ENCODE results near the gene KCNQ1.

The KCNQ1 gene

DNA sequence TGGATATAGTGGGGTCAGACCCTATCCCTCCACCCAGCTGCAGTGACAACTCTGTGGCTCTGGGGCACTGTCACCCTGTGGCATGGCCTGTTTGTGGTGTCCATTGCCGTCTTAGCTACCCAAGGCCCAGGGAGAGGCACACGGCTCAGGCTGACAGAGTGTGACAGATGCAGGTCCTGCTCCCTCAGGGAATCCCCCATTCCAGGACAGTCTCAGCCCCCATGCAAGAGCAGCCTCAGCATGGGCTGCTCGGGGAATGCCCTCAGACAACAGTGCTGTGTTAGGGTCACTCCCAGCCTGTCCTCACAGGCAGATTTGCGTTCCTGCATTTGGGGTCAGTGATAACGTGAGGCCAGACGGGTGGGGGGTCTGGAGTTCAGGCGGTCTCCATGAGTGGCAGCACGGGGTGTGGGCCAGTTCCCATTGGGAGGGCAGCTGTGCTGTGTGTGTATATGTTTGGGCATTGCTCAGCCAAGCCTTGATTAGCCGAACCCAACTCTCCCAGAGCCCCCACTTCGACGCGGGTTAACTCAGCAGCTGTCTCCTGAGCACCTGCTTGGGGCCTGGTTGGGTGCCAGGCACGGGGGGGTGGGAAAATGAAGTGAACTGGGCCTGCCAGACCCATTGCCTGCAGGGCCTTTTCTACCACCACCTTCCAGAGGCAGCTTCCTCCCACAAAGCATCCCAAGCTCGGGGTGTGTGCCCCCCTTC is 260.2 kb downstream of the KCNQ1 start:
- no peak for ATAC-seq
- TF ChIP-seq, protein P1, sequence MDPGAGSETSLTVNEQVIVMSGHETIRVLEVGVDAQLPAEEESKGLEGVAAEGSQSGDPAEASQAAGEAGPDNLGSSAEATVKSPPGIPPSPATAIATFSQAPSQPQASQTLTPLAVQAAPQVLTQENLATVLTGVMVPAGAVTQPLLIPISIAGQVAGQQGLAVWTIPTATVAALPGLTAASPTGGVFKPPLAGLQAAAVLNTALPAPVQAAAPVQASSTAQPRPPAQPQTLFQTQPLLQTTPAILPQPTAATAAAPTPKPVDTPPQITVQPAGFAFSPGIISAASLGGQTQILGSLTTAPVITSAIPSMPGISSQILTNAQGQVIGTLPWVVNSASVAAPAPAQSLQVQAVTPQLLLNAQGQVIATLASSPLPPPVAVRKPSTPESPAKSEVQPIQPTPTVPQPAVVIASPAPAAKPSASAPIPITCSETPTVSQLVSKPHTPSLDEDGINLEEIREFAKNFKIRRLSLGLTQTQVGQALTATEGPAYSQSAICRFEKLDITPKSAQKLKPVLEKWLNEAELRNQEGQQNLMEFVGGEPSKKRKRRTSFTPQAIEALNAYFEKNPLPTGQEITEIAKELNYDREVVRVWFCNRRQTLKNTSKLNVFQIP (CRISPR knock-in tag; IDR thresholded peaks at IDR 0.05; ENCODE audit: borderline replicate concordance, low read depth) = no peak
- no peak for TF ChIP-seq ZC3H10 (CRISPR knock-in tag; IDR thresholded peaks at IDR 0.05)
- TF ChIP-seq ZNF8 (CRISPR knock-in tag; IDR thresholded peaks at IDR 0.05) = no peak

DNA sequence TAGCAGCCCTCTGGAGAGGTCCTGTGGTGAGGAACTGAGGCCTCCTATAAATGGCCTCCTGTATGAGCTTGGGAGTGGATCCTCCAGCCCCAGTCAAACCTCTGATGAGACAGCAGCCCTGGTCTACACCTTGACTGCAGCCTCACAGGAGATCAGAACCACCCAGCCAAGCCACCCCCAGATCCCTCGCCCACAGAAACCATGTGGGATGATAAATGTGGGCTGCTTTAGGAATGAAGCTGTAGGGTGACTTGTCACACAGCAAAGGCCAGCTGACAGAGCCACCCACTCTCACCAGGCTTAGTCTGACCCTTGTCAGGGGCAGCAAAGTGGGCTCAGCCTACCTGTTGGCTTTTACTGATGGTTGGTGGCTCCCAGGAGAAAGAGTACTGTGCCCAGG is 261.5 kb downstream of the KCNQ1 start:
- no peak for TF ChIP-seq ZNF8 (CRISPR knock-in tag; IDR thresholded peaks at IDR 0.05)
- TF ChIP-seq, protein P2, sequence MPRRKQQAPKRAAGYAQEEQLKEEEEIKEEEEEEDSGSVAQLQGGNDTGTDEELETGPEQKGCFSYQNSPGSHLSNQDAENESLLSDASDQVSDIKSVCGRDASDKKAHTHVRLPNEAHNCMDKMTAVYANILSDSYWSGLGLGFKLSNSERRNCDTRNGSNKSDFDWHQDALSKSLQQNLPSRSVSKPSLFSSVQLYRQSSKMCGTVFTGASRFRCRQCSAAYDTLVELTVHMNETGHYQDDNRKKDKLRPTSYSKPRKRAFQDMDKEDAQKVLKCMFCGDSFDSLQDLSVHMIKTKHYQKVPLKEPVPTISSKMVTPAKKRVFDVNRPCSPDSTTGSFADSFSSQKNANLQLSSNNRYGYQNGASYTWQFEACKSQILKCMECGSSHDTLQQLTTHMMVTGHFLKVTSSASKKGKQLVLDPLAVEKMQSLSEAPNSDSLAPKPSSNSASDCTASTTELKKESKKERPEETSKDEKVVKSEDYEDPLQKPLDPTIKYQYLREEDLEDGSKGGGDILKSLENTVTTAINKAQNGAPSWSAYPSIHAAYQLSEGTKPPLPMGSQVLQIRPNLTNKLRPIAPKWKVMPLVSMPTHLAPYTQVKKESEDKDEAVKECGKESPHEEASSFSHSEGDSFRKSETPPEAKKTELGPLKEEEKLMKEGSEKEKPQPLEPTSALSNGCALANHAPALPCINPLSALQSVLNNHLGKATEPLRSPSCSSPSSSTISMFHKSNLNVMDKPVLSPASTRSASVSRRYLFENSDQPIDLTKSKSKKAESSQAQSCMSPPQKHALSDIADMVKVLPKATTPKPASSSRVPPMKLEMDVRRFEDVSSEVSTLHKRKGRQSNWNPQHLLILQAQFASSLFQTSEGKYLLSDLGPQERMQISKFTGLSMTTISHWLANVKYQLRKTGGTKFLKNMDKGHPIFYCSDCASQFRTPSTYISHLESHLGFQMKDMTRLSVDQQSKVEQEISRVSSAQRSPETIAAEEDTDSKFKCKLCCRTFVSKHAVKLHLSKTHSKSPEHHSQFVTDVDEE (CRISPR knock-in tag; IDR thresholded peaks at IDR 0.05) = no peak
- no peak for TF ChIP-seq BACH2 (CRISPR knock-in tag; IDR thresholded peaks at IDR 0.05; ENCODE audit: borderline replicate concordance)
- no peak for TF ChIP-seq RARB (CRISPR knock-in tag; IDR thresholded peaks at IDR 0.05)
- ATAC-seq = no peak

DNA sequence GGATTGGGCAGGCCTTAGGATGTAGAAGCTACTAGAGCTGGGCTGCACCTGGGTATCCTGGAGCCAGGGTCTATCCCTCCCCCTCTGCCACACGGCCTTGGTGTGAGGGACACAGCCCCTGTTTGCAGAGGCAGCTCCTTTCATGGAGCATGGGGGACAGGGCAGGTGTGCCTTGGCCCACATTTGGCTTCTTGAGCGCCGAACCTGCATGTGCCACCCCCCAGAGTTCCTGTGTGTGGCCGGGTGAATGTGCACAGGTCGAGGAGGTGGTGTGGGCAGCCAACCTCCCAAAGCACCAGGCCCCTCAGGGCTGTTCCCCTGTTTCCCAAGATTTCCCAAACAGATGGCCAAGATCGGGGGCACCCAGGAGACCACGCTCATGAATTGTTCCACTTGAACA is 262.9 kb downstream of the KCNQ1 start:
- TF ChIP-seq CSDC2 (CRISPR knock-in tag; IDR thresholded peaks at IDR 0.05) (no peak), ARNTL (CRISPR knock-in tag; IDR thresholded peaks at IDR 0.05; ENCODE audit: borderline replicate concordance, low read depth) (no peak), ZNF70 (CRISPR knock-in tag; IDR thresholded peaks at IDR 0.05) (no peak), SNAI2 (CRISPR knock-in tag; IDR thresholded peaks at IDR 0.05) (no peak), TOX (CRISPR knock-in tag; IDR thresholded peaks at IDR 0.05; ENCODE audit: borderline replicate concordance) (no peak), ZFP3 (CRISPR knock-in tag; IDR thresholded peaks at IDR 0.05) (no peak), ZNF8 (CRISPR knock-in tag; IDR thresholded peaks at IDR 0.05) (no peak)
- TF ChIP-seq, protein P2 (CRISPR knock-in tag; IDR thresholded peaks at IDR 0.05) = no peak
- TF ChIP-seq, protein P1 (CRISPR knock-in tag; IDR thresholded peaks at IDR 0.05; ENCODE audit: borderline replicate concordance, low read depth) = no peak
- TF ChIP-seq, protein P3, sequence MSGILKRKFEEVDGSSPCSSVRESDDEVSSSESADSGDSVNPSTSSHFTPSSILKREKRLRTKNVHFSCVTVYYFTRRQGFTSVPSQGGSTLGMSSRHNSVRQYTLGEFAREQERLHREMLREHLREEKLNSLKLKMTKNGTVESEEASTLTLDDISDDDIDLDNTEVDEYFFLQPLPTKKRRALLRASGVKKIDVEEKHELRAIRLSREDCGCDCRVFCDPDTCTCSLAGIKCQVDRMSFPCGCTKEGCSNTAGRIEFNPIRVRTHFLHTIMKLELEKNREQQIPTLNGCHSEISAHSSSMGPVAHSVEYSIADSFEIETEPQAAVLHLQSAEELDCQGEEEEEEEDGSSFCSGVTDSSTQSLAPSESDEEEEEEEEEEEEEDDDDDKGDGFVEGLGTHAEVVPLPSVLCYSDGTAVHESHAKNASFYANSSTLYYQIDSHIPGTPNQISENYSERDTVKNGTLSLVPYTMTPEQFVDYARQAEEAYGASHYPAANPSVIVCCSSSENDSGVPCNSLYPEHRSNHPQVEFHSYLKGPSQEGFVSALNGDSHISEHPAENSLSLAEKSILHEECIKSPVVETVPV (CRISPR knock-in tag; IDR thresholded peaks at IDR 0.05) = no peak
- ATAC-seq = no peak

DNA sequence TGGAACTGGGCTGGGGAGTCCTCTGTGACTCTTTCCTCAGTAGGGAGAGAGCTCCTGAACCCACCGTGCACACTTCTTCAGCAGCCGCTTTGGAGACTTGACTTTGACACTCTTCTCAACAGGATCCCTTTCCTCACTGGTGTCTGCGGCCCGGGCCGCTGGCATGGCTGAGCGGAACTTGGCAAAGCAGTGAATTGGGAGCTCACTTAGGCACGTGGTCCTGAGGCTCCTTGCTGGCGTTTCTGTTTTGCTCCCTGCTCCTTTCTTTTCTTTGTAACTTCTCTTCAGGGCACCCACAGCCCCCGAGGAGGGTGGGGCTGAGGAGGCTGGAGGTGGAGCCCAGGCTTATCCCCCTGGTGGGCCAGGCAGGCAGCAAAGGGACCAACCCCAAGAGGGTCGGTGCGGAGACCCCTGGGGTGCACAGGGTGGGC is 263.4 kb downstream of the KCNQ1 start:
- TF ChIP-seq ZFP30 (CRISPR knock-in tag; IDR thresholded peaks at IDR 0.05) (no peak), ZNF565 (CRISPR knock-in tag; conservative IDR thresholded peaks at IDR 0.05; ENCODE audit: low read depth) (no peak), BACH2 (CRISPR knock-in tag; IDR thresholded peaks at IDR 0.05; ENCODE audit: borderline replicate concordance) (no peak), ZNF8 (CRISPR knock-in tag; IDR thresholded peaks at IDR 0.05) (no peak), RARB (CRISPR knock-in tag; IDR thresholded peaks at IDR 0.05) (no peak), CSDC2 (CRISPR knock-in tag; IDR thresholded peaks at IDR 0.05) (no peak), SNAI2 (CRISPR knock-in tag; IDR thresholded peaks at IDR 0.05) (no peak), ARNTL (CRISPR knock-in tag; IDR thresholded peaks at IDR 0.05; ENCODE audit: borderline replicate concordance, low read depth) (no peak), GLIS3 (CRISPR knock-in tag; IDR thresholded peaks at IDR 0.05) (no peak), TOX (CRISPR knock-in tag; IDR thresholded peaks at IDR 0.05; ENCODE audit: borderline replicate concordance) (no peak), ZFP3 (CRISPR knock-in tag; IDR thresholded peaks at IDR 0.05) (no peak), ZNF70 (CRISPR knock-in tag; IDR thresholded peaks at IDR 0.05) (no peak), TCF4 (CRISPR knock-in tag; IDR thresholded peaks at IDR 0.05; ENCODE audit: borderline replicate concordance) (no peak), OSR1 (CRISPR knock-in tag; IDR thresholded peaks at IDR 0.05) (no peak)
- TF ChIP-seq, protein P4, sequence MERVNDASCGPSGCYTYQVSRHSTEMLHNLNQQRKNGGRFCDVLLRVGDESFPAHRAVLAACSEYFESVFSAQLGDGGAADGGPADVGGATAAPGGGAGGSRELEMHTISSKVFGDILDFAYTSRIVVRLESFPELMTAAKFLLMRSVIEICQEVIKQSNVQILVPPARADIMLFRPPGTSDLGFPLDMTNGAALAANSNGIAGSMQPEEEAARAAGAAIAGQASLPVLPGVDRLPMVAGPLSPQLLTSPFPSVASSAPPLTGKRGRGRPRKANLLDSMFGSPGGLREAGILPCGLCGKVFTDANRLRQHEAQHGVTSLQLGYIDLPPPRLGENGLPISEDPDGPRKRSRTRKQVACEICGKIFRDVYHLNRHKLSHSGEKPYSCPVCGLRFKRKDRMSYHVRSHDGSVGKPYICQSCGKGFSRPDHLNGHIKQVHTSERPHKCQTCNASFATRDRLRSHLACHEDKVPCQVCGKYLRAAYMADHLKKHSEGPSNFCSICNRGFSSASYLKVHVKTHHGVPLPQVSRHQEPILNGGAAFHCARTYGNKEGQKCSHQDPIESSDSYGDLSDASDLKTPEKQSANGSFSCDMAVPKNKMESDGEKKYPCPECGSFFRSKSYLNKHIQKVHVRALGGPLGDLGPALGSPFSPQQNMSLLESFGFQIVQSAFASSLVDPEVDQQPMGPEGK (CRISPR knock-in tag; IDR thresholded peaks at IDR 0.05; ENCODE audit: borderline replicate concordance) = no peak
- TF ChIP-seq, protein P5, sequence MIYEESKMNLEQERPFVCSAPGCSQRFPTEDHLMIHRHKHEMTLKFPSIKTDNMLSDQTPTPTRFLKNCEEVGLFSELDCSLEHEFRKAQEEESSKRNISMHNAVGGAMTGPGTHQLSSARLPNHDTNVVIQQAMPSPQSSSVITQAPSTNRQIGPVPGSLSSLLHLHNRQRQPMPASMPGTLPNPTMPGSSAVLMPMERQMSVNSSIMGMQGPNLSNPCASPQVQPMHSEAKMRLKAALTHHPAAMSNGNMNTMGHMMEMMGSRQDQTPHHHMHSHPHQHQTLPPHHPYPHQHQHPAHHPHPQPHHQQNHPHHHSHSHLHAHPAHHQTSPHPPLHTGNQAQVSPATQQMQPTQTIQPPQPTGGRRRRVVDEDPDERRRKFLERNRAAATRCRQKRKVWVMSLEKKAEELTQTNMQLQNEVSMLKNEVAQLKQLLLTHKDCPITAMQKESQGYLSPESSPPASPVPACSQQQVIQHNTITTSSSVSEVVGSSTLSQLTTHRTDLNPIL (CRISPR knock-in tag; IDR thresholded peaks at IDR 0.05; ENCODE audit: low read depth) = no peak
- ATAC-seq = no peak

Data from SK-N-SH treated with all-trans-retinoic acid at 6 μM for 48 hours (cell line).